ENCODE data around the gene WDR91.

Gene WDR91

GRCh38 chr7:135160858-135161653 is 50.3 kb downstream of the WDR91 start:
- Histone ChIP-seq H3K9me3 (ENCODE audit: control insufficient read depth, insufficient read depth, low read length) (no peaks in the 10 kb centered on the region; the same call in 1 of the 2 replicates), H3K4me1 (ENCODE audit: insufficient read depth, low read length) (peaks cover 5% of the 10 kb centered on the region), H3K36me3 (ENCODE audit: insufficient read depth, low read length) (peaks cover 7% of the 10 kb centered on the region), H3K9ac (ENCODE audit: low read depth, low read length) (no peak overlapping the region)

DNA sequence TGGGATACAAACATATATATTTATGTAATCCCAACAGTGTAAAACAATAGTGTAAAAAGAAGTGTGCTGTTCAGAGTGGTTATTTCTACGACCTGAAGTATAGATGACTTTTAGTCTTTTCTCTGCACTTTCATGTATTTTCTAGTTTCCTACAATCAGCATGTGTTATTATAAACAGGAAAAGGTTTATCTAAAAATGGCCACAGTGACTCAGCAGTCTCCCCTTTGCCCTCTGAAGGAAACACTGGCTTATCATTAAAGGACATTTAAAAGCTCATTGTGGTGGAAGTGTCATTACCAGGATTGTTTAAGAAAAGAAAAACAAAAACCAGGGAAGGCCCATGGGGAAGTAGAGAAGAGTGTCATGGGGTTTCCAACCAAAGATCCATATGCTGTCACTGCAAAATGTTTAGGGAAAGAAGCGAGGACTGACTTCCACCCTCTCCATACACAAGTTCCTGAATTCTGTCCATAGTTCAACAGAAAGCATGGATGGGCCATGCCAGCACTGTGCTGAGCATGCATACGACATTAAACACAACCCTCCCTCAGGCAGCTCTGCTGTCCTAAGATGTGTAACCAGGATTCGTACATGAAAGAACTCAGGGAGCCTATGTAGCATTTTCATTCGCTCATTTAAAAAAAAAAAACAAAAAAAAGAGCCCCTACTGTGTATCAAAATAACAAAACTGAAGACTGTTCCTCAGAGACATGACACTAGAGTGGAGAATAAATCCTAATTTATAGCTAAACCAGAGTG is 51.0 kb downstream of the WDR91 start:
- Histone ChIP-seq H3K4me1 (ENCODE audit: insufficient read depth, low read length) (peaks cover 5% of the 10 kb centered on the region), H3K9ac (ENCODE audit: low read depth, low read length) (no peak overlapping the region), H3K9me3 (ENCODE audit: control insufficient read depth, insufficient read depth, low read length) (no peaks in the 10 kb centered on the region; the same call in 1 of the 2 replicates), H3K36me3 (ENCODE audit: insufficient read depth, low read length) (peaks cover 7% of the 10 kb centered on the region)

DNA sequence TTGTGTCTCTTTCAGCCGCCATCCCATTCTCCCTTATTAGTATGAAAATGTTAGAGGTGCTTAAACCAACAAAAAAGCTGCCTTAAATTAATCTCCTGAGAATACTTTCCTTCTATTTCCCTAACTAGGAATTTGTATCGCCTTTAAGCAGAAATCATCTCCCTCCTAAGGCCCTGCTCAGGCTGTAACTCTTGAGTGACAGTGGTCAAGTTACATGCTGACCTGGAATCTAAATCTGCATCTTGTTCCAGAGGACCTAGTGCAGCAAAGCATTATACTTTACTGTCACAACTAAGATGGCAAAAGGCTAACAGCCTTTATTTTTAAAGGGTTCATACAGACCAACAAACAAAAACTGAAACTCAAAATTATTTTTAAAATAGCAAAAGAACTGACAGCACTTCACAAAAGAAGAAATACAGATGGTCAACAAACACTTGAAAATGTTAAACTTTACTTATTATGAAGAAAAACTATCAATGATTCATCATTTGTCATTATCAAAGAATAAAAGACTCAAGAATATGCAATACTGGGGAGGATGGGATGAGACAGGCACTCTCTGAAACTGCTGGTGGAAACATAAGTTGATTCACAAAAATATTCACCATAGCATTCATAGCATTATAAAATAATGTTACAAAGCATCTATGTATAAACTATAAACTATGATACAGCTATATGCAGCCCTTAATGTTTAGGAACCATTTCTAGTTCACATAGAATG is 51.8 kb downstream of the WDR91 start:
- H3K4me1 ChIP-seq (ENCODE audit: insufficient read depth, low read length): peaks cover 5% of the 10 kb centered on the region
- peaks cover 4% of the 10 kb centered on the region for H3K36me3 ChIP-seq (ENCODE audit: insufficient read depth, low read length)
- no peak overlapping the region for H3K9ac ChIP-seq (ENCODE audit: low read depth, low read length)
- H3K9me3 ChIP-seq (ENCODE audit: control insufficient read depth, insufficient read depth, low read length): no peaks in the 10 kb centered on the region; the same call in 1 of the 2 replicates

DNA sequence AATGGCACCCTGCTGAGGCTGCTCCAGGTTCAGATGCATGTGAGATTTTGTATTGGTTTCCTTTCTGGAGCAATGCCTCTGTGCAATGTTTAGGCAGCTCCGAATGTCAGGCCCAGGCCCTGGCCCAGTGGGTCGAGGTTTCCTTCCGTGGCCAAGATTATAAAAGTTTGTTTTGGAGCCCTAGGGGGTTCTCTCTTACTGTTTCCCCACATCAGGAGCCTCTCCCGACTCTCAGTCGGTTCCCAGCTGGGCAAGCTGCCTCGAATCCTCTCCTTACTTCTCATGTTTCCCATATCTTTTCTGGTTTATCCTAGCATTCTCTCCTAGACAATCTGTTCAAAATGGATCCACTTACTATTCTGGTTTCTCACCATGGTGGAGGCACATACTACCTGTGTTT is 52.5 kb downstream of the WDR91 start:
- no peaks in the 10 kb centered on the region; the same call in 1 of the 2 replicates for H3K9me3 ChIP-seq (ENCODE audit: control insufficient read depth, insufficient read depth, low read length)

DNA sequence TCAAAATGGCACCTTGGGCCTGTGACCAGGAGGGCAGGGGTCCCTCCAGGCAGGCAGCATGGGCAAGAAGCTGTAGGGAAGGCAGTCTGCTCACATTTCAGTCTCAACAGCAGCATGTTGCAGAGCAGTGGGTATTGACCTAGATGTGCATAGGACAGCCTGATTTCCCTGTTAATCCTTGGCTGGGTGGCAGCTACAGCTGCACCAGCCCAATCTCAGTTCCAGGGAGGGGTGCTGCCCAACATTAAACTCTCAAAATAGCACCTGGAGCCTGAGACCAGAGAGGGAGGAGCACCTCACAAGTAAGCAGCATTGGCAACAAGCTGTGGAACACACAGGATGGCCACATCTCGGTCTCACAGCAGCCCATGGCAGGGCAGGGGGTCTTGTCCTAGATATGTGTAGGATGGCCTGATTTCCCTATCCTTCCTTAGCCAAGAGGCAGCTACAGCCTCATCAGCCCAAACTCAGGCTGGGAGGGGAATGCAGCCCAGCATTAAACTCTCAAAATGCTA is 53.1 kb downstream of the WDR91 start:
- no peak overlapping the region for H3K9ac ChIP-seq (ENCODE audit: low read depth, low read length)
- peaks cover 4% of the 10 kb centered on the region for H3K36me3 ChIP-seq (ENCODE audit: insufficient read depth, low read length)
- peaks cover 5% of the 10 kb centered on the region for H3K4me1 ChIP-seq (ENCODE audit: insufficient read depth, low read length)
- no peaks in the 10 kb centered on the region; the same call in 1 of the 2 replicates for H3K9me3 ChIP-seq (ENCODE audit: control insufficient read depth, insufficient read depth, low read length)

More for the DNA sequence above, 52.5 kb downstream of the WDR91 start:
- Histone ChIP-seq H3K9ac (ENCODE audit: low read depth, low read length) (no peak overlapping the region), H3K36me3 (ENCODE audit: insufficient read depth, low read length) (peaks cover 4% of the 10 kb centered on the region), H3K4me1 (ENCODE audit: insufficient read depth, low read length) (peaks cover 5% of the 10 kb centered on the region)

GRCh38 chr7:135156290-135156689 is 55.0 kb downstream of the WDR91 start:
- no peaks in the 10 kb centered on the region; the same call in 1 of the 2 replicates for H3K9me3 ChIP-seq (ENCODE audit: control insufficient read depth, insufficient read depth, low read length)
- no peak overlapping the region for H3K9ac ChIP-seq (ENCODE audit: low read depth, low read length)
- peaks cover 4% of the 10 kb centered on the region; the same call in 1 of the 2 replicates for H3K36me3 ChIP-seq (ENCODE audit: insufficient read depth, low read length)
- H3K4me1 ChIP-seq (ENCODE audit: insufficient read depth, low read length): peaks cover 5% of the 10 kb centered on the region

DNA sequence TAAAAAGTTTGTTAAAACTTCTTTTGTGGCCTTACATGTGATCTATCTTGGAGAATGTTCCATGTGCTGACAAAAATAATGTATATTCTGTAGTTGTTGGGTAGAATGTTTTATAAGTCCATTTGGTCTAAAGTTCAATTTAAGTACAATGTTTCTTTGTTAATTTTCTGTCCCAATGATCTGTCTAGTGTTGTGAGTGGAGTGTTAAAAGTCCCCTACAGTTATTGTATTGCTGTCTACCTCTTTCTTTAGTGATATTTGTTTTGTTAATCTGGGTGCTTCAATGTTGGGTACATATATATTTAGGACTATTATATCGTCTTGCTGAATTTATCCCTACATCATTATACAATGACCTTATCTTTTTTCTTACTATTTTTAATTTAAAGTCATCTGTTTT is 56.6 kb downstream of the WDR91 start:
- Histone ChIP-seq H3K9me3 (ENCODE audit: control insufficient read depth, insufficient read depth, low read length) (no peaks in the 10 kb centered on the region; the same call in 1 of the 2 replicates), H3K9ac (ENCODE audit: low read depth, low read length) (no peak overlapping the region), H3K4me1 (ENCODE audit: insufficient read depth, low read length) (no peaks in the 10 kb centered on the region; the same call in 1 of the 2 replicates), H3K36me3 (ENCODE audit: insufficient read depth, low read length) (peaks cover 4% of the 10 kb centered on the region; the same call in 1 of the 2 replicates)

DNA sequence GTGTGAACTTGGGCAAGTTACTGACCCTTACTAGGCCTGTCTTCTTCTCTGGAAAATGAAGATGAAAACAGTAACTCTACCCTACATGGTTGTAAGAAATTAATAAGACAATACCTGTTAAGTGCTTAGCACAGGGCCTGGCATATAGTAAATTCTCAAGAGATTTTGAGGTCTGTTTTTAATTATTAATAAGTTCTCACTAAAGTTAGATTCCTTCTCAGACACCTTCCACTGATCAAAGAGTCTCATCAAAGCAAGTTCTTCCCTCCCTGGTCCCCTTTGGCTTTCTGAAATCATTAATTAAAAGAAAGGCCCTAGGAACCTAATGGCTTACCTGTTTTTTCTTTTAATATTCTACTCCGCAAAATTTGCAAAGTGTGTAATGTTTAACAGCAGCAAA is 58.9 kb downstream of the WDR91 start:
- H3K9ac ChIP-seq (ENCODE audit: low read depth, low read length): no peak overlapping the region
- H3K9me3 ChIP-seq (ENCODE audit: control insufficient read depth, insufficient read depth, low read length): no peaks in the 10 kb centered on the region; the same call in 1 of the 2 replicates
- peaks cover under 1% of the 10 kb centered on the region; the same call in 1 of the 2 replicates for H3K36me3 ChIP-seq (ENCODE audit: insufficient read depth, low read length)
- no peaks in the 10 kb centered on the region for H3K4me1 ChIP-seq (ENCODE audit: insufficient read depth, low read length)

- Histone ChIP-seq H3K9me3 (ENCODE audit: control insufficient read depth, insufficient read depth, low read length) (no peaks in the 10 kb centered on the region), H3K9ac (ENCODE audit: low read depth, low read length) (no peak overlapping the region), H3K4me1 (ENCODE audit: insufficient read depth, low read length) (peaks cover 5% of the 10 kb centered on the region; the same call in 1 of the 2 replicates), H3K36me3 (ENCODE audit: insufficient read depth, low read length) (no peaks in the 10 kb centered on the region)
These were observed 59.8 kb downstream of the WDR91 start for GRCh38 chr7:135151533-135151932.

GRCh38 chr7:135151132-135151531 is 60.2 kb downstream of the WDR91 start:
- Histone ChIP-seq H3K9ac (ENCODE audit: low read depth, low read length) (no peak overlapping the region), H3K4me1 (ENCODE audit: insufficient read depth, low read length) (peaks cover 5% of the 10 kb centered on the region; the same call in 1 of the 2 replicates), H3K36me3 (ENCODE audit: insufficient read depth, low read length) (no peaks in the 10 kb centered on the region), H3K9me3 (ENCODE audit: control insufficient read depth, insufficient read depth, low read length) (no peaks in the 10 kb centered on the region)

DNA sequence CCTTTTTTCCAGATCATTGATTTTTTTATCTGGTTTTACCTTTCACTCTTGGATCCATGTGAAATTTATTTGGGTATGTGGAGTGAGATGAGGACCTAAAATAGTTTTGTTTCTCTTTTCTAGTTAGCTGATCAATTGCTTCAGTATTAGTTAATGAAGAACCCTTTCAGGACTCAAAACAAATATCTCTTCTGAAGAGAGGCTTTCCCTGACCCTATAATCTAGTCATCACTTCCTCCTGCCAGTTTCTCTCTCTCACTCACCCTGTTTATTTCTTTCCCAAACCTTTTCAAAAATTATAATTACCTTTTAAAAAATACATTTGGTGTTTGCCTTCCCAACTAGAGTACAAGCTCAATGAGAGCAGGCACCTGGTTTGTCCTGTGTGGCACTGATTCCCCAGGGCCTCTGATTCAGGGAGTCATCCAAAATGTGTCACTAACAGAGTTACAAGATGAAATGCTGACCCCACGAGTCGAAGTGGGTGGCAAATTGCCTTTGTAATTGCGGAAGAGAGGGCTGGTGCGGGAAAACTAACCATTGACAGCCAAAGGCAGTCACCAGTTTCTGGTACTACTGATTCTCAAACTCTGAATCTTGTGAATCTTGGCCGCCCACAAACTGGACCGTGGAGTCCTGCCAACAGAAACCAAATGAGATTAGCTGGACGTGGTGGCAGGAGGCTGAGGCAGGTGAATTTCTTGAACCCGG is 61.1 kb downstream of the WDR91 start:
- H3K9me3 ChIP-seq (ENCODE audit: control insufficient read depth, insufficient read depth, low read length): no peaks in the 10 kb centered on the region
- H3K4me1 ChIP-seq (ENCODE audit: insufficient read depth, low read length): peaks cover 5% of the 10 kb centered on the region; the same call in 1 of the 2 replicates
- H3K9ac ChIP-seq (ENCODE audit: low read depth, low read length): no peak overlapping the region
- H3K36me3 ChIP-seq (ENCODE audit: insufficient read depth, low read length): no peaks in the 10 kb centered on the region

GRCh38 chr7:135147899-135148721 is 63.2 kb downstream of the WDR91 start, which contains the start of gene TMEM140:
Gene TMEM140, plus strand, starts transcription at chr7:135148072. Its CDS starts 16,370 bp downstream, at chr7:135164442.
- Histone ChIP-seq H3K4me1 (ENCODE audit: insufficient read depth, low read length) (peaks cover 5% of the 10 kb centered on the region; the same call in 1 of the 2 replicates), H3K9ac (ENCODE audit: low read depth, low read length) (no peak within 1 kb of the TSS), H3K9me3 (ENCODE audit: control insufficient read depth, insufficient read depth, low read length) (no peaks in the 10 kb centered on the region), H3K36me3 (ENCODE audit: insufficient read depth, low read length) (no peaks in the 10 kb centered on the region)

Data from ES-I3 (cell line).